Measurements from ENCODE around the gene SNORC. TPM values are rescaled to one million over a fixed set of nuclear protein-coding genes. Genes with fewer than 3 reads are reported as not detected.

SNORC gene
- total and polyA plus RNA-seq, 2 experiments from 2014 or later: 0.39 TPM; not detected in 1

- no peaks in the 10 kb centered on the region for H4K20me1 ChIP-seq (ENCODE audit: insufficient read depth)
- no peaks in the 10 kb centered on the region for H3K27me3 ChIP-seq (replicated peaks; ENCODE audit: insufficient read depth)
- H3K27ac ChIP-seq: no peak overlapping the region
- H3K4me1 ChIP-seq (ENCODE audit: insufficient read depth): peaks cover 5% of the 10 kb centered on the region
- TF ChIP-seq EZH2 (IDR thresholded peaks at IDR 0.05; ENCODE audit: insufficient read depth, poor library complexity, severe bottlenecking): no peak
- TF ChIP-seq EZH2phosphoT487 (IDR thresholded peaks at IDR 0.05; ENCODE audit: insufficient read depth, low read depth): no peak
- no peaks in the 10 kb centered on the region for H3K36me3 ChIP-seq (ENCODE audit: low read depth)
- 92 to 96% methylated on average over 18 to 20 of the region's 20 CpGs for WGBS, 2 experiments (ENCODE audit: low coverage in 1 of 2, low lambda C conversion rate in 2 of 2, missing lambda C conversion rate in 2 of 2)
- H3K4me2 ChIP-seq (ENCODE audit: unreplicated experiment): no peak overlapping the region
- no peak overlapping the region for H3K9ac ChIP-seq
- no peak overlapping the region for H3K4me3 ChIP-seq
- no peaks in the 10 kb centered on the region for H3K79me2 ChIP-seq (ENCODE audit: insufficient read depth)
- no peaks in the 10 kb centered on the region for H3K9me3 ChIP-seq (ENCODE audit: low read depth)
- H2AFZ ChIP-seq: no peak overlapping the region
- DNase-seq: no peak
- in situ Hi-C loops (cut with MboI): no loop called here
- H3K9me2 ChIP-seq (ENCODE audit: insufficient read depth): no peaks in the 10 kb centered on the region
- H3F3A ChIP-seq (ENCODE audit: insufficient read depth): no peaks in the 10 kb centered on the region
Observed at GRCh38 chr2:232892843-232893242, 22.8 kb downstream of the SNORC start.

- Histone ChIP-seq H2AFZ (no peak overlapping the region), H3K4me3 (no peak overlapping the region), H3K79me2 (ENCODE audit: insufficient read depth) (no peaks in the 10 kb centered on the region), H3K27me3 (replicated peaks; ENCODE audit: insufficient read depth) (no peaks in the 10 kb centered on the region), H3K4me1 (ENCODE audit: insufficient read depth) (peaks cover 5% of the 10 kb centered on the region), H3K36me3 (ENCODE audit: low read depth) (no peaks in the 10 kb centered on the region), H4K20me1 (ENCODE audit: insufficient read depth) (no peaks in the 10 kb centered on the region), H3K9me2 (ENCODE audit: insufficient read depth) (no peaks in the 10 kb centered on the region), H3K27ac (no peak overlapping the region), H3F3A (ENCODE audit: insufficient read depth) (no peaks in the 10 kb centered on the region), H3K9ac (no peak overlapping the region), H3K9me3 (ENCODE audit: low read depth) (no peaks in the 10 kb centered on the region), H3K4me2 (ENCODE audit: unreplicated experiment) (no peak overlapping the region)
- DNase-seq: no peak
- no peak for TF ChIP-seq EZH2 (IDR thresholded peaks at IDR 0.05; ENCODE audit: insufficient read depth, poor library complexity, severe bottlenecking)
- no peak for TF ChIP-seq EZH2phosphoT487 (IDR thresholded peaks at IDR 0.05; ENCODE audit: insufficient read depth, low read depth)
- WGBS, 2 experiments (ENCODE audit: low coverage in 1 of 2, low lambda C conversion rate in 2 of 2, missing lambda C conversion rate in 2 of 2): 75 to 81% methylated on average over 8 of the region's 8 CpGs
- in situ Hi-C loops (cut with MboI): no loop called here
Observed at GRCh38 chr2:232893834-232894233, 23.8 kb downstream of the SNORC start.

- no peaks in the 10 kb centered on the region for H3K9me2 ChIP-seq (ENCODE audit: insufficient read depth)
- H2AFZ ChIP-seq: no peak overlapping the region
- 47 to 56% methylated on average over 9 of the region's 9 CpGs for WGBS, 2 experiments (ENCODE audit: low coverage in 1 of 2, low lambda C conversion rate in 2 of 2, missing lambda C conversion rate in 2 of 2)
- H3K27me3 ChIP-seq (replicated peaks; ENCODE audit: insufficient read depth): no peaks in the 10 kb centered on the region
- no peak overlapping the region for H3K9ac ChIP-seq
- no peaks in the 10 kb centered on the region for H4K20me1 ChIP-seq (ENCODE audit: insufficient read depth)
- no peaks in the 10 kb centered on the region for H3K36me3 ChIP-seq (ENCODE audit: low read depth)
- no peak overlapping the region for H3K4me3 ChIP-seq
- peaks cover 5% of the 10 kb centered on the region for H3K4me1 ChIP-seq (ENCODE audit: insufficient read depth)
- in situ Hi-C loops (cut with MboI): no loop called here
- no peak overlapping the region for H3K27ac ChIP-seq
- TF ChIP-seq EZH2phosphoT487 (IDR thresholded peaks at IDR 0.05; ENCODE audit: insufficient read depth, low read depth) (no peak), EZH2 (IDR thresholded peaks at IDR 0.05; ENCODE audit: insufficient read depth, poor library complexity, severe bottlenecking) (no peak)
- no peak overlapping the region for H3K4me2 ChIP-seq (ENCODE audit: unreplicated experiment)
- H3K79me2 ChIP-seq (ENCODE audit: insufficient read depth): no peaks in the 10 kb centered on the region
- DNase-seq: no peak
- H3K9me3 ChIP-seq (ENCODE audit: low read depth): no peaks in the 10 kb centered on the region
- no peaks in the 10 kb centered on the region for H3F3A ChIP-seq (ENCODE audit: insufficient read depth)
Observed at GRCh38 chr2:232894251-232894650, 24.2 kb downstream of the SNORC start.

GRCh38 chr2:232894746-232895145 lies 24.7 kb downstream of the SNORC start:
- Histone ChIP-seq H3K79me2 (ENCODE audit: insufficient read depth) (no peaks in the 10 kb centered on the region), H3K27ac (no peak overlapping the region), H3K9ac (no peak overlapping the region), H3K9me2 (ENCODE audit: insufficient read depth) (no peaks in the 10 kb centered on the region), H3K36me3 (ENCODE audit: low read depth) (no peaks in the 10 kb centered on the region), H3K4me1 (ENCODE audit: insufficient read depth) (peaks cover 5% of the 10 kb centered on the region), H3K27me3 (replicated peaks; ENCODE audit: insufficient read depth) (no peaks in the 10 kb centered on the region), H3F3A (ENCODE audit: insufficient read depth) (no peaks in the 10 kb centered on the region), H3K4me3 (no peak overlapping the region), H4K20me1 (ENCODE audit: insufficient read depth) (no peaks in the 10 kb centered on the region), H3K9me3 (ENCODE audit: low read depth) (no peaks in the 10 kb centered on the region), H3K4me2 (ENCODE audit: unreplicated experiment) (no peak overlapping the region), H2AFZ (no peak overlapping the region)
- WGBS, 2 experiments (ENCODE audit: low coverage in 1 of 2, low lambda C conversion rate in 2 of 2, missing lambda C conversion rate in 2 of 2): 73 to 80% methylated on average over 18 to 19 of the region's 19 CpGs
- DNase-seq: no peak
- in situ Hi-C loops (cut with MboI): no loop called here
- TF ChIP-seq EZH2 (IDR thresholded peaks at IDR 0.05; ENCODE audit: insufficient read depth, poor library complexity, severe bottlenecking): no peak
- no peak for TF ChIP-seq EZH2phosphoT487 (IDR thresholded peaks at IDR 0.05; ENCODE audit: insufficient read depth, low read depth)

GRCh38 chr2:232896111-232896510 lies 26.0 kb downstream of the SNORC start:
- Histone ChIP-seq H3K9me2 (ENCODE audit: insufficient read depth) (no peaks in the 10 kb centered on the region), H4K20me1 (ENCODE audit: insufficient read depth) (no peaks in the 10 kb centered on the region), H3K4me2 (ENCODE audit: unreplicated experiment) (no peak overlapping the region), H3F3A (ENCODE audit: insufficient read depth) (no peaks in the 10 kb centered on the region), H3K4me1 (ENCODE audit: insufficient read depth) (peaks cover 4% of the 10 kb centered on the region), H3K27me3 (replicated peaks; ENCODE audit: insufficient read depth) (no peaks in the 10 kb centered on the region), H3K36me3 (ENCODE audit: low read depth) (no peaks in the 10 kb centered on the region), H3K79me2 (ENCODE audit: insufficient read depth) (no peaks in the 10 kb centered on the region), H3K9ac (no peak overlapping the region), H3K9me3 (ENCODE audit: low read depth) (no peaks in the 10 kb centered on the region), H3K27ac (no peak overlapping the region), H2AFZ (no peak overlapping the region), H3K4me3 (no peak overlapping the region)
- TF ChIP-seq EZH2 (IDR thresholded peaks at IDR 0.05; ENCODE audit: insufficient read depth, poor library complexity, severe bottlenecking) (no peak), EZH2phosphoT487 (IDR thresholded peaks at IDR 0.05; ENCODE audit: insufficient read depth, low read depth) (no peak)
- in situ Hi-C loops (cut with MboI): no loop called here
- no peak for DNase-seq

Measured in GM23248 (cell line).